COR-L47 (cell line): ENCODE results near the gene FFAR3.

ENCODE experiments used
- DNase-seq: peaks from one replicate; lab custom pipeline; 2025; lab: John Stamatoyannopoulos, UW

FFAR3 gene

GRCh38 chr19:35331551-35332214 lies 26.6 kb upstream of the FFAR3 start:
- DNase-seq, result no peak

- DNase-seq, result no peak
Measured at GRCh38 chr19:35332817-35333216, 25.4 kb upstream of the FFAR3 start.

DNA sequence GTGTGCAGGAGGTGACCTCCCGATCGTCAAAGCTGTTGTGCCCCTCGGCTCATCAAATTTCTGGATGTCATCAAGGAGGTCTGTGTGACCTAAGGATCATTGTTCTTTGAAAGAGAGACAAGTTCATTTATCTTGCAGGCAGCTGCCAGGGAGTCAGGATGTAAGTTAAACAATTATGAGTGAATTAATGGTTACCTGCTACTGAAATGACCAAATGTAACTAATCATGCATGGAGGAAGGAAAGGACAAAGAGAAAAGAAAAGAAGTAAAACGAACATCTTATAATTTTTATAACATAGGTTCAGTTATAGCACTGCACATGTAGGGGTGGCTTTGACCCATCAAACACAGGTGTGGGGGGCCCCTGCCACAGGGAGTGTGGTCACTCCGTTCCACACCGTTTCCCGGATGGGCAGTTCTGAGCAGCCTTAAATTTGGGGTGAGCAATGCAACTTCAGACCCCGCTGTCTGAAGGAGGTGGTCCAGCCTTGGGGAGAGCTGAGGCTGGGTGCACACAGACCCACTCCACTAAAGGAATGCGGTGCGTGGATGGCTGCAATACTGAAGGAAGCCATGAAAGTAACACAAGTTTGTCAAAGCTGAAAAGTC lies 24.0 kb upstream of the FFAR3 start:
- no peak for DNase-seq

- DNase-seq, result no peak
Measured at GRCh38 chr19:35336166-35336955, 21.9 kb upstream of the FFAR3 start.

DNA sequence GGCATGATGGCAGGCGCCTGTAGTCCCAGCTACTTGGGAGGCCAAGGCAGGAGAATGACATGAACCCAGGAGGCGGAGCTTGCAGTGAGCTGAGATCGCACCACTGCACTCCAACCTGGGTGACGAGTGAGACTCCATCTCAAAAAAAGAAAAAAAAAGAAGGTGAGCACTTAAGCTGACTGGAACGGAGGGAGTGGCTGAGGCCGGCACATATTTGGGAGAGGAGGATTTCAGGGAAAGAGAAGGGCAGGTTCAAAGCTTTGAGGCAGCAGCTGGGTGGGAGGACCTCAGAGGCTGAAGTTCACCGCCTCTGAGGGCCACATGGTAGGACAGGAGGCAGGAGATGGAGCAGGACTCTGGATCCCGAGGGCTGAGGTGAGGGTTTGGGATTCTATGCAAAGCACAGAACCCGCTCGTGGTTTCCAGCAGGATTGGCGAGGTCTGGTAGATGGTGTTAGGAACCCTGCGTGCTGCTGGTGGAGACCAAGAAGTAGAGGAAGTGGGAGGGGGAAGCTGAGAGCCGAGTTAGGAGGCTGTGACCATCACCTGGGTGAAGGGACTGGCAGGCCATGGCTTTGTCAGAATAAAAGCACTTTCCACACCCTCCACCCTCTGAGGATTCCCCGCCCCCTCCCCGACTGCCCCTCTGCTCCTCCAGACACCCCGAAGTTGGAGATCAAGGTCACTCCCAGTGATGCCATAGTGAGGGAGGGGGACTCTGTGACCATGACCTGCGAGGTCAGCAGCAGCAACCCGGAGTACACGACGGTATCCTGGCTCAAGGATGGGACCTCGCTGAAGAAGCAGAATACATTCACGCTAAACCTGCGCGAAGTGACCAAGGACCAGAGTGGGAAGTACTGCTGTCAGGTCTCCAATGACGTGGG lies 20.9 kb upstream of the FFAR3 start:
- DNase-seq, result no peak

DNA sequence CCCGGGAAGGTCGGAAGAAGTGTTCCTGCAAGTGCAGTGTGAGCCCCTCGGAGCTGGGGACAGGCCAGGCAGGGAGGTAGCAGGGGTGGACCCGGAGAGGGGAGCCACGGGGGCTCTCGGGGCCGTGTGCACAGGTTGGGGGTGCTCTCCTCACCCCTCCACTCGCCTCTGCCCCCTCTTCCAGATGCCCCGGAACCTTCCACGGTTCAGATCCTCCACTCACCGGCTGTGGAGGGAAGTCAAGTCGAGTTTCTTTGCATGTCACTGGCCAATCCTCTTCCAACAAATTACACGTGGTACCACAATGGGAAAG lies 20.3 kb upstream of the FFAR3 start:
- no peak for DNase-seq

GRCh38 chr19:35340431-35340830 lies 17.8 kb upstream of the FFAR3 start:
- DNase-seq, result no peak

DNA sequence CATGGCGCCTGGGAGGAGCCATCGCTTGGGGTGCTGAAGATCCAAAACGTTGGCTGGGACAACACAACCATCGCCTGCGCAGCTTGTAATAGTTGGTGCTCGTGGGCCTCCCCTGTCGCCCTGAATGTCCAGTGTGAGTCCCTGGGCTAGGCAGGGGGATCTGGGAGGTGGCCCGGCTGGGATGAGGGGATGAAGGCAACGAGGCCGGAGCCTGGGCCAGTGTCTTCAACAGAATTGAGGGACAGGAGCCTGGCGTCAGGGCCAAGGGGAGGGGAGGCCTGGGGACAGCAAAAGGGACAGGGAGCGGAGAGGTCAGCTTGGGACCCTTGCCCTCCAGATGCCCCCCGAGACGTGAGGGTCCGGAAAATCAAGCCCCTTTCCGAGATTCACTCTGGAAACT lies 17.3 kb upstream of the FFAR3 start:
- DNase-seq, result no peak

DNA sequence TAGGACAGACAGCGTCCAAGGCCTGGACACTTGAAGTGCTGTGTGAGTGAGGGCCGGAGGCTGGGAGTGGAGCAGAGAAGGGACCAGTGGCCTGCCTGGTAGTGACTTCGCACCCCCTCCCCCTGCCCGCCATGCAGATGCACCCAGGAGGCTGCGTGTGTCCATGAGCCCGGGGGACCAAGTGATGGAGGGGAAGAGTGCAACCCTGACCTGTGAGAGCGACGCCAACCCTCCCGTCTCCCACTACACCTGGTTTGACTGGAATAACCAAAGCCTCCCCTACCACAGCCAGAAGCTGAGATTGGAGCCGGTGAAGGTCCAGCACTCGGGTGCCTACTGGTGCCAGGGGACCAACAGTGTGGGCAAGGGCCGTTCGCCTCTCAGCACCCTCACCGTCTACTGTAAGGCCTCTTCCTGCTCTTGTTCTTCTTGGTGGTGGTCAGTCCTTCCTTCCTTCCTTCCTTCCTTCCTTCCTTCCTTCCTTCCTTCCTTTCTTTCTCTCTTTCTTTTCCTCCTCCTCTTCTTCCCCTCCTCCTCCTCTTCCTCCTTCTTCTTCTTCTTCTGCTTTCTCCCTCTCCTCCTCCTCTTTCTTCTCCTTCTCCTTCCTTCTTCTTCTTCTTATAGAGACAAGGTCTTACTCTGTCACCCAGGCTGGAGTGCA lies 16.6 kb upstream of the FFAR3 start:
- no peak for DNase-seq

GRCh38 chr19:35342430-35342829 lies 15.8 kb upstream of the FFAR3 start:
- no peak for DNase-seq

- DNase-seq, result no peak
Measured at GRCh38 chr19:35344511-35345031, 13.7 kb upstream of the FFAR3 start.

DNA sequence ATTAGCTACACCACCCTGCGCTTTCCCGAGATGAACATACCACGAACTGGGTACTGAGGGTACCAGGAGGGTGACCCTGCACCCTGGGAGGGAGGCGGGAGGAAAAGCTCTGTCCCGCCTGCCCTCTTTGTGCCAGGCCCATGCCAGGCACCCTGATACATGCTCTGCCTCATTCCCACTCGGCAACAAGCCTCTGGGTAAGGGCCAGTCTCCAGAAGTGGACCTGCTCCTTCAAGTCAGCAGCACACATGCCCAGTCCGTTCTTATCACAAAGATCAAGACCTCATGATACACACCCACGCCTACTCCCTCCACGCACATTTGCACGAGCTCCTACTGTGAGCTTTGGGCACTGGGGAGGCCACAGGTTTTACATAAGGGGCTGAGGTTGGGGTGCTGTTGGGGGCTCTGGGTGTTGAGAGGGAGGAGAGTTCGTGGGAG lies 12.6 kb upstream of the FFAR3 start:
- no peak for DNase-seq

- no peak for DNase-seq
Measured at GRCh38 chr19:35346193-35347052, 11.8 kb upstream of the FFAR3 start.

DNA sequence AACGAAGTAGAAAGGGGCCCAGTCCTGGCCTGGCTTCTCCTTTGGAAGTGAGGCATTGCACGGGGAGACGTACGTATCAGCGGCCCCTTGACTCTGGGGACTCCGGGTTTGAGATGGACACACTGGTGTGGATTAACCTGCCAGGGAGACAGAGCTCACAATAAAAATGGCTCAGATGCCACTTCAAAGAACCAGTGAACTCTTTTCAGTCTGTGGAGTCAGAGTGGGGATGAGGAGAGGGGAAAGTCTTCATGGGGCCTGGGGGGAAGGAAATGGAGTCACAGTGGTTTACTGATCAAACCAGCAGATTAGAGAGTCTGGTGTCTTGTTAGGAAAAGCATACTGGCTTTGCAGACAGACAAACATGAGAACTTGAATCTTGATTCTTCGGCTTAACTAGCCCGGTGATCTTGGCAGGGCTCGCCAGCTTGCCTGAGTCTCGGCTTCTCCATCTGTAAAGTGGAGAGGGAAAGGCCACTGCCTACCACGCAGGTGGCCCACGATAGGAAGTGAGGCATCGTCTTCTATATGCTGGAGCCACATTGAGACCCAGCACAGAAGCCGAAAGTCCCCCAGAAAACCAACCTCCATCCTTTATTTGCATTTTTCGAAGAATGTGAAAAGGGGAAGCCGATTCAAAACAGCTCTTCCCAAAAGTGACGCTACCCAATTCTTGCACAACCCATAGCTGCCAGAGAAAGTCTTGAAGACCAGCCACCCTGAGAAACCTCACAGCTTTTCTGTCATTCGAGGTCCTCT lies 10.9 kb upstream of the FFAR3 start, which contains the start of gene FFAR1:
Gene FFAR1 (plus strand): TSS at position 732 of the 759 bp plus-strand sequence. CDS start 3,650 bp downstream, outside the sequence.
- no peak for DNase-seq

DNA sequence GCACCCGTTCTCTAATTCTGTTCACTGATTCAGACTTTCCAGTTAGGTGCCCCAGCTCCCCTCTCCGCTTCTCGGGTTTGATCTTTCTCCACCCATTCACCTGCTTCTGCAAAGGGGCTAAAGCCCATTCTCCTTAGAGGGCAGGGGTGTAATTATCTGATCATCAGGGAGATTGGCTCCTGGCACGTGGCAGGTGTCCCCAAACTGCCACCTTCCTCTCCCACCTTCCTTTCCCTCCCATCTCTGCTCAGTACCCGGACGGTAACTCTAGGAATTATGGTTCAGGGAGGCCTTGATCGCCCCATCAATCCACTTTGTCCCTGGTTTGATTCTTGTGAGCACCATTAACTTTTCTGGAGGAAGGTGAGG lies 10.3 kb upstream of the FFAR3 start:
- DNase-seq, result no peak

DNA sequence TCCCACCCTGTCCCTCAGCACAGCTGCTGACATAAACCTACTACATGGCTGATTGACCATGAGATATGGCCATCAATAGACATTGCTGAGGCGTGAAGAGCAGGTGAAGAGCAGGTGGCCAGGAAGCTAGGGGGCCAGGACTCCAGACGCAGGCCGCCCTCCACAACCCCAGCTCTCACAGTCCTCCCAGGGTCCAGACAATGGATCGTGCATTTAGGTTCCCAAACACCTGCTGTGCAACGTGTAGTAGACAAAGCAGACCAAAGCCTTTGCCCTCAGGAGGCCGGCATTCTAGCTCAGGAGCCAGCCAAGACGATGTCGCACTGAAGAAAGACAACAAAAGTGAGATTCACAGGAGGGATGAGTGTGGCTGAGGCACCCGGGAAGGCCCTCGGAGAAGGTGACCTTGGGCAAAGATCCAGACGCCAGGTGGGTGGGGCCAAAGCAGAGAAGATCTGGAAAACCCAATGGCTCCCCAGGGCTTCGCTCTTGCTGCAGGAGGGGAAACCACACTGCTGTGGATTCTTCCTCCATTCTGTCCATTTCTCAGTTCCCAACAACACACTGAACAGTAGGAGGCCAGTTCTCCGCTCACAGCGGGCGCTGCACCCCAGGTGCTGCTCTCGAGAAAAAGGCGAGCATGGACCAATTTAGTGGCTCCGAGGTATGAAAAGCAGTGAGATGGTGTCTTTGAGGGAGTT lies 9.2 kb upstream of the FFAR3 start:
- no peak for DNase-seq

DNA sequence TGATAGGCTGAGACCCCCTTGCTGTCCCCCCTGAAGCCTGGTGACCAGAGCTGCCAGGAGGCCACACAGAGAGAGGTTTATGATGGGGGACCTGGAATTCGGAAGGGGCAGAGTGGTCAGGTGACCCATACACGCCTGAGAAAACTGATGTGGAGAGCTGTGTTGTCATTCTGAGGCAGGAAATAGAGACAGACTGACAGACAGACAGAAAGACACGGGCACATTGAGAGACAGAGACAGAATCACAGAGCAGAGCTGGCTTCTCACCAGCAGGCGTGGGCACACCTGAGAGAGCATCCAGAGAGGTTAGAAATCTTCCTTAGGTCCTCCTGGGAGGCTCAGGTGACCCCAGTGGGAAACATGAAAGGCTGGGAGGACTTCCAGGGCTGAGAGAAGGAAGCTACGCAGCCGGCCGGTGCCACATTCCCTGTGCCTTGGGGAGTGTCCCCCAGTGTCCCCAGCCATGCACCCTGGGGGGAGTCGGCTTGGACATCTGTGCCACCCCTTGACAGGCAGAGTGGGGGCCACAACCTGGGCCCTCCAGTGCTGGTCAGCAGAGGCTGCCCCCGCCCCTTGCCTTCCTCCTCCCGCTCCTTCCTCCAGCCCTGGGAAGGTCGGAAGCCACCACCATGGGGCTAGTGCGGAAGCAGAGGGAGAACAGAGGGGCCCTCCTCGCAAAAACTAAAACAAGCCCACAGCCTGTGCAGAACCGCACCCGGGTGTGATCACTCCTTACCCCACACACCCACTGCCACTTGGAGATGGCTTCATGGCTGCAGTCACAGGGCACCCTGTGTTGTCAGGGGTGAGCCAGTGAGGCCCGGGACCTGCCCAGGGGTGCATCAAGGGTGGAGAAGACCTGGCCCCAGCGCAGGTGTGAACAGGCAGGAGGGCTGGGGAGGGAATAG lies 8.4 kb upstream of the FFAR3 start:
- no peak for DNase-seq

GRCh38 chr19:35350591-35350990 lies 7.7 kb upstream of the FFAR3 start:
- no peak for DNase-seq
